ENCODE data around the gene OR8G5.
"Not testable (repeated sequence)": the region's sequence is repeated elsewhere in the genome, so short reads cannot be mapped to it uniquely, and the experiment has no call there.

OR8G5 gene

GRCh38 chr11:124256076-124256475 lies at the start of gene OR8G5:
OR8G5 (plus strand) TSS chr11:124256376; CDS start chr11:124264932, 8,556 bp downstream.
- no peak for FAIRE-seq
- DNase-seq (ENCODE audit: extremely low spot score, insufficient read length, low read depth) = no peak

GRCh38 chr11:124207102-124207792 lies 48.9 kb upstream of the OR8G5 start:
- no peak for DNase-seq (ENCODE audit: extremely low spot score, insufficient read length, low read depth)
- no peak for FAIRE-seq

- FAIRE-seq (no peak), DNase-seq (ENCODE audit: extremely low spot score, insufficient read length, low read depth) (no peak)
Observed at GRCh38 chr11:124209824-124210357, 46.3 kb upstream of the OR8G5 start.

- no peak for FAIRE-seq
Observed at GRCh38 chr11:124210421-124210820, 45.8 kb upstream of the OR8G5 start.

GRCh38 chr11:124211321-124211720 lies 44.9 kb upstream of the OR8G5 start:
- DNase-seq (ENCODE audit: extremely low spot score, insufficient read length, low read depth) (no peak), FAIRE-seq (no peak)

More at GRCh38 chr11:124210421-124210820, 45.8 kb upstream of the OR8G5 start:
- DNase-seq (ENCODE audit: extremely low spot score, insufficient read length, low read depth) = no peak

- DNase-seq (ENCODE audit: extremely low spot score, insufficient read length, low read depth) (no peak), FAIRE-seq (no peak)
Observed at GRCh38 chr11:124214027-124214426, 42.1 kb upstream of the OR8G5 start.

GRCh38 chr11:124219126-124219525 lies 37.0 kb upstream of the OR8G5 start:
- FAIRE-seq = no peak

GRCh38 chr11:124222407-124222806 lies 33.8 kb upstream of the OR8G5 start:
- FAIRE-seq = no peak

More at GRCh38 chr11:124219126-124219525, 37.0 kb upstream of the OR8G5 start:
- DNase-seq (ENCODE audit: extremely low spot score, insufficient read length, low read depth) = no peak

GRCh38 chr11:124224618-124225423 lies 31.4 kb upstream of the OR8G5 start:
- FAIRE-seq; DNase-seq (ENCODE audit: extremely low spot score, insufficient read length, low read depth): not testable (repeated sequence)

More at GRCh38 chr11:124222407-124222806, 33.8 kb upstream of the OR8G5 start:
- no peak for DNase-seq (ENCODE audit: extremely low spot score, insufficient read length, low read depth)

- DNase-seq (ENCODE audit: extremely low spot score, insufficient read length, low read depth) (no peak), FAIRE-seq (no peak)
Observed at GRCh38 chr11:124225471-124225870, 30.7 kb upstream of the OR8G5 start.

- DNase-seq (ENCODE audit: extremely low spot score, insufficient read length, low read depth) (no peak), FAIRE-seq (no peak)
Observed at GRCh38 chr11:124233376-124233775, 22.8 kb upstream of the OR8G5 start.

- FAIRE-seq (no peak), DNase-seq (ENCODE audit: extremely low spot score, insufficient read length, low read depth) (no peak)
Observed at GRCh38 chr11:124238512-124238911, 17.7 kb upstream of the OR8G5 start.

- no peak for DNase-seq (ENCODE audit: extremely low spot score, insufficient read length, low read depth)
- no peak for FAIRE-seq
Observed at GRCh38 chr11:124240621-124241397, 15.4 kb upstream of the OR8G5 start, which contains the start of gene OR8G1. OR8G1 (plus strand) TSS chr11:124241095; CDS start chr11:124249676, 8,581 bp downstream.

GRCh38 chr11:124249869-124250268 lies 6.3 kb upstream of the OR8G5 start:
- not testable (repeated sequence) for DNase-seq (ENCODE audit: extremely low spot score, insufficient read length, low read depth)

GRCh38 chr11:124265041-124265440 lies 8.9 kb downstream of the OR8G5 start:
- not testable (repeated sequence) for DNase-seq (ENCODE audit: extremely low spot score, insufficient read length, low read depth); FAIRE-seq

More at GRCh38 chr11:124249869-124250268, 6.3 kb upstream of the OR8G5 start:
- FAIRE-seq = not testable (repeated sequence)

GRCh38 chr11:124270886-124271285 lies 14.7 kb downstream of the OR8G5 start:
- FAIRE-seq; DNase-seq (ENCODE audit: extremely low spot score, insufficient read length, low read depth): not testable (repeated sequence)

- FAIRE-seq (no peak), DNase-seq (ENCODE audit: extremely low spot score, insufficient read length, low read depth) (no peak)
Observed at GRCh38 chr11:124274000-124274399, 17.8 kb downstream of the OR8G5 start.

- DNase-seq (ENCODE audit: extremely low spot score, insufficient read length, low read depth) (no peak), FAIRE-seq (no peak)
Observed at GRCh38 chr11:124276081-124276480, 19.9 kb downstream of the OR8G5 start.

GRCh38 chr11:124277207-124277606 lies 21.0 kb downstream of the OR8G5 start:
- FAIRE-seq (no peak), DNase-seq (ENCODE audit: extremely low spot score, insufficient read length, low read depth) (no peak)

GRCh38 chr11:124277804-124278203 lies 21.6 kb downstream of the OR8G5 start:
- no peak for FAIRE-seq

More at GRCh38 chr11:124277804-124278203, 21.6 kb downstream of the OR8G5 start:
- no peak for DNase-seq (ENCODE audit: extremely low spot score, insufficient read length, low read depth)

Measured in GM18507 (cell line).